Measurements from ENCODE around the gene RNASE9.
"Not testable (repeated sequence)": the region's sequence is repeated elsewhere in the genome, so short reads cannot be mapped to it uniquely, and the experiment has no call there.

Gene RNASE9

GRCh38 chr14:20515846-20516245 lies 45.0 kb downstream of the RNASE9 start:
- DNase-seq, result no peak

- DNase-seq, result peak in 1 of 2 donors; percentile 28
Observed at GRCh38 chr14:20512177-20512905, 48.5 kb downstream of the RNASE9 start.

- no peak for DNase-seq
Observed at GRCh38 chr14:20508367-20508766, 52.5 kb downstream of the RNASE9 start.

- not testable (repeated sequence) for DNase-seq
Observed at GRCh38 chr14:20507537-20507936, 53.3 kb downstream of the RNASE9 start.

- DNase-seq, result not testable (repeated sequence)
Observed at GRCh38 chr14:20506752-20507151, 54.1 kb downstream of the RNASE9 start.

GRCh38 chr14:20506276-20506675 lies 54.6 kb downstream of the RNASE9 start:
- DNase-seq, result not testable (repeated sequence)
